HG03521 (cell line): ENCODE results near the gene ARV1.

Source experiments
- ATAC-seq: cut with Tn5 transposase; IDR thresholded peaks from one replicate; pipeline ENCODE4 v1.9.1; 2021; ENCODE audit warnings: mild to moderate bottlenecking, moderate library complexity; ENCODE audit not compliant: unreplicated experiment

The ARV1 gene

DNA sequence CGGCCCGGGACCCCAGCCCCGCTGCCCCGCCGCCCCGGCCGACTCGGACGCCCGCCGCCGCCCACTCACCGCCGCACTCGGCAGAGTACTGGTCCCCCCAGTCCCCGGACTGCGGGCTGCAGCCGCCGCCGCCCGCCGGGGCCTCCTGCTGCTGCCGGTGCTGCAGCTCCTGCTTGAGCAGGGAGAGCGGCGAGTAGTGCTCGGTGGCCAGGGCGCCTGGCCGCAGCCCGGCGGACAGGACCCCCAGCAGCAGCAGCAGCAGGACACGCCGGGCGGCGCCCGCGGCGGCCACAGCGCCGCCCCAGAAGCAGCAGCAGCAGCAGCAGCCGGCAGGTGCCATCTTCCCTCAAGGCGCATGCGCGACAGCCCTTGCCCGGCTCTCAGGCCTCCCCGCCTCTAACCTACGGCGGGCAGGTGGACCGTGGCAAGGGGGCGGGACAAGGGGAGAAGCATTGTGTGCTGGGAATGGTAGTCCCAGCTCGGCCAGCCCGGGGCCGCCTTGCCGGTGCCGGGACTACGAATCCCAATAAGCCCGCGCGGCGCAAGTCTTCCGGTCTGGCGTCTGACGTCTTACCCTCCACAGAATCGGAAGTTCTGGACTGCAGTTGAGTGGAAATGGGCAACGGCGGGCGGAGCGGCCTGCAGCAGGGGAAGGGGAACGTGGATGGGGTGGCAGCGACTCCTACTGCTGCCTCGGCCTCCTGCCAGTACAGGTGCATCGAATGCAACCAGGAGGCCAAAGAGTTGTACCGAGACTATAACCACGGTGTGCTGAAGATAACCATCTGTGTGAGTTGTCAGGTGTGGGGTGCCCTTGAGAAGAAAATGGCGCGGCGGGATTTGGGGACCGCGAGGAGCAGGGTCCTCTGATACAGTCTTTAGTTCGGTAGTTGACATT lies at the start of gene ARV1, which contains the start of gene TTC13:
Gene ARV1 (plus strand): TSS at position 604 of the 898 bp plus-strand sequence. CDS start 12 bp downstream, at position 616.
Gene TTC13 (minus strand): TSS at position 371 of the 898 bp plus-strand sequence. CDS start 31 bp downstream, at position 340.
- ATAC-seq: peak; percentile 95

DNA sequence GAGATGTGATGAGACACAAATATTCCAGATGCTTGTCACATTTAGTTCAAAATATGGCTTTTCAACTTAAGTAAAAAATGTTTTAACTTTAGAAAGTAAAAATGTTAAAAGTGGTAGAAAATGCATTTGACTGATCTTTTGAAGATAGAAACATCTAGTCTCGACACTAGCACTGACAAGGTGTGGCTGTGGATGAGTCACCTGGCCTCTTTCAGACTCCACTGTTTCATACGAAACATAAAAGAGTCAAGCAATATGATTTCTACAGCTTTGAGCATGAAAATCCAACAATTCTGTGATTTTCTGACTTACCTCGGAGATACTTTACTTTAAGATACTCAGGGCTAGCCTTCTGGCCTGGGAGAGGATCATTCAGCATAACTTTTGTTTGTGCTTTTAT lies 47.9 kb upstream of the ARV1 start:
- no peak for ATAC-seq

DNA sequence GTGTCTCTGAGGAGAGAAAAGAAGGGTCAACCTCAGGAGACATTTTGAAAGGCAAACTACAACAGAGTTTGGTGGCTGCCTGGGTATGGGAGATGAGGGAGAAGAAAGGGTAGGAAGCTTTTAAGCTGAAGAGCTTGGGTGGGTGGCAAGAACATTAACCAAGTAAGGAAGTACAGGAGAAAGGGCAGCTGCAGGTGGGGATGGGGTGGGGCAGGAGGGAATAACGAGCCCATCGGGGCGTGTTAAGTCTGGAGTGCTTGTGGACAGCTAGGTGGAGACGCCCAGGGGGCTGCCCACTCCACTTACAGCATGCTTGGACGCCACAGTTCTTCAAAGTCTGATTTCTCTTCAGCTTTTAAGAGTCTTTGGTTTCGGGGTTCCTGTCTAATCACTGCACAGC lies 43.0 kb upstream of the ARV1 start:
- no peak for ATAC-seq

DNA sequence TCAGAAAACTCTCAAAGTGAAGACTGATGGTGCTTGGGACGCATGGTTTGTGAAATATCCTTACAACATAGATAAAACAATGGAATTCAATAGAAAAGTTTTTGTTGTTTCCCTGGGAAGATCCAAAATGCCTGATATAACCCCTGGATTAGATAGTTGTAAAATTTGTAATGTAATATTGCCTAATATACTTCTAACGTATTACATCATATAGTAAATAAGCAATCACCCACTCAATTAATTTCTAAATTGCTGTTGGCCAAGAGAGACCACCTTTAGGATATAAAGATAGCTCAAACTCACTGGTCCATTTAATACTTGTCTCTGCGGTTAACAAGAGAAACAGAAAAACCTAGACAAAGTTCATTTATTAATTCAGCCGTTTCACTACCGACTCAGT lies 42.4 kb upstream of the ARV1 start:
- no peak for ATAC-seq

DNA sequence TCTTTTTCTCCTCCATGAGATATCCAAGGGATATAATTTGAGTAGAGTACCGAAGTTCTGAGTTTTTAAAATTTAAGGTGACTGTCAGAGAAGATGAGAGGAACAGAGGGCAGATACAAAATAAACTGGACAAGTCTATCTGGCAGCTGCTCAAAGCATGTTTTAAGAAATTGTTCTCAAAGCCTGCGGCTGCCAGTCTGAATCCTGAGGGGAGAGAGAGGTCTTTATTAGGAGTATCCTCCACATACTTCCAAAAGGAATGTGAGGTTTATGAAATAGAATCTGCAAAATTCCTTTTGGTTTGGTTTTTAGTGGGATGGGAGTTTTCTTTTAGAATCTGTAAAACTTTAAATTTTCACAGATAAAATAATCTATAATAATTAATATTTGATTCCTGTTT lies 41.5 kb upstream of the ARV1 start:
- ATAC-seq: no peak

DNA sequence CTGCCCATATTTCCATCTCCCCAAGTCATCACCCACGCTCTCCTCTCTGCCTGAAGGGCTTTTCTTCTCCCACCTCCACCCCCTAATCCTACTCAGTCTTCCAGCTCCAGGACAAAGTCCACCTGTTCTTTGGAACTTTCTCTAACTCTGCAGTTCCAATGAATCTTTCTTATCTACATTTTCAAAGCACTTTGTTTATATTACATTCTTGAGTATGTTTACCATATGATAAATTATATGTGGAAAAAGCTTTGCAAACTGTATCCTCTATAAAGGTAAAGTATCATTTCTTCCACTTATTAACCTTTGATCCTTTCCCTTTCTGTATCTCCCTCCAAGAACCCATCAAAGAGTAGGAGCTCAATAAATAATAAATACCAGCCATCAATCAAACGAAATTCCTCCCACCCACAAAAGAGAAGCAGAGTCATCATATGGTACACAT lies 39.9 kb upstream of the ARV1 start:
- ATAC-seq: no peak

DNA sequence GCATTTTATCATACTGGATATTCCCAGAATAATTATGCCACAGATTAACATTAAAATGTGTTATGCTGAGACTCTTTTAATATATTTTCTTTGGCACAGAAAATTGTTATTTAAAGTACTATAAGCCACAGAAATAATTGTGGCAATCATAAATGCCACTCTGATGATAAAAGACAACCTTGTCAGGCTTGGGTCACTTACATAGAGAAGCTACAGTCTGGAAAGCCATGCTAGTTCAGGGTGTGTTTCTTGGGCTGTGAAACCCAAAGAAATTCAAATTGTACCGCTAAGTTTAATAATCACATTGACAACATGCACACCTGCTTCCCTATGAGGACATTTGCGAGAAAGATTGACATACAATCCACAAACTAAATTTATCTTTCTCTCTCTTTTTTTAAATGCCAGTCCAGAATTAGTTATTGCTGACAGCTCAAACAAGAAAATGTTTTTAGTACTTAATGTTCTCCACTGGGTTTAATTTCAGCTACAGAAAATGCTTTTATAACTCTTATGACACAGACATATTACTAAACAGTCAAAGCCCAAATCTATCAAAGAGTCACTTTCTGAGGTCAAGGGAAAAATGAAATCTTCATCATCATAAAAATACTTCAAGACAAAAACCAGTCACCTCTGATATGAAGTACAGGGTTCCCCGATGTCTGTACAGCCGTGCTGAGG lies 38.9 kb upstream of the ARV1 start:
- no peak for ATAC-seq

DNA sequence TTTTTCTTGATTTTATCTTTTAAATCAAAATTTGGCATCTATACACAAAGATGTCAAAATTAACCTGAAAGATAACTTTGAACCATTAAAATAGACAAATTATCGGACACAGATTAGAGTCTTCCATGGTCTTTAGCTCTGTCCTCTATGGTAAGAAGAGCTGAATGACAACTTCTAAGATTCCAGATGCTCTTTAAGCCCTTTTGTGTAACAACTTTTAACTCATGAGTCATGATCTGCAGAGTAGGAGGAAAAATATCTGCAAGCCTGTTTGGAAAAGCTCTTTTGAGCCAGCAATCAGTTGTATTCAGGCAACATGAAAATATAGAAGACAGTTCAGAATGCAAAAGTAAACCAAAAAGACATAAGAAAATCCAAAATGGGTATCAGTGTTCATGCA lies 38.0 kb upstream of the ARV1 start:
- ATAC-seq: no peak

DNA sequence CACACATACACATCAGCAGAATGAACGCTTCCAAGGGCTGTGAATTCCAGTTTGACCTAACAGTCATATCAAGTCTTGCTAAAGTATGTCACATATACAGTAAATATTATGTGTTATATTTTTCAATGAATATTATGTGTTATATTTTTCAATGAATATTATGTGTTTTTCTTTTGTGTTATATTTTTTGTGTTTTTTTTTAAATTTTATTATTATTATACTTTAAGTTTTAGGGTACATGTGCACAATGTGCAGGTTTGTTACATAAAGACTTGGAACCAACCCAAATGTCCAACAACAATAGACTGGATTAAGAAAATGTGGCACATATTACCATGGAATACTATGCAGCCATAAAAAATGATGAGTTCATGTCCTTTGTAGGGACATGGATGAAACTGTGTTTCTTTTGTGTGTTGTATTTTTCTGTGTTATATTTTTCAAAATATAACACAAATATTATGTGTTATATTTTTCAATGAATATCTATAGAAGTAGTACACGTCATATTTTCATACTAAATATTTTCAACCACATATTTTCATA lies 35.8 kb upstream of the ARV1 start:
- ATAC-seq: no peak

DNA sequence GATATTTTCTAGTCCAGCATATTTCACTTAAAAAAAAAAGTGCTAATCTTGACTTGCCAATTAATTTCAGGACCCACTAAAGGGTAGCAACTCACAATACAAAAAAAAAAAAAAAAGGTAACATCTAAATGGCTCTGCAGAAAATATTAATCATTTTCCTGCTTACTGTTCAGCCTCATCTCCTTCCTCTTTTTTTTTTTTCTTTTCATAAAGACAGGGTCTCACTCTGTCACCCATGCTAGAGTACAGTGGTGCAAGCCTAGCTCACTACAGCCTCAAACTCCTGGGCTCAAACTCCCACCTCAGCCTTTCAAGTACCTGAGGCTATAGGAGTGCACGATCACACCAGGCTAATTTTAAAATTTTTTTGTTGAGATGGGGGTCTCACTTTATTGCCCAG lies 30.6 kb upstream of the ARV1 start:
- no peak for ATAC-seq

DNA sequence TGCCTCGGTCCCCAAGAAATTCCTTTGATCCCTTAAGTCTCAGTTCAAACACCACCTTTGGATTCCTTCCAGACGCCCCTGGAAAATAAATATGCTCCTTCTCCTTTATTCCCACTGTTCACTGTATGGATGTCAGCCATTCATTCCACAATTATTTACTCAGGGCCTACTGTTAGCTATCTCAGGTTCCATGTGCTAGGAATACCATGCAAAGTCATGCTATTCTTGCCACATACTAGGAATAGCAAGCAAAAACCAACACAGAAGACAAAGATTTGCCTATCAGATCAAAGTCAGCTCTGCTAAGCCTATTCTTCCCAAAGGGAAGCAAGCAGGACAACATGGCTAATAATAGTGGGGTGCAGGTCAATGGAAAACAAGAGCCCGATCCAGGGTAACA lies 30.0 kb upstream of the ARV1 start:
- ATAC-seq: no peak

DNA sequence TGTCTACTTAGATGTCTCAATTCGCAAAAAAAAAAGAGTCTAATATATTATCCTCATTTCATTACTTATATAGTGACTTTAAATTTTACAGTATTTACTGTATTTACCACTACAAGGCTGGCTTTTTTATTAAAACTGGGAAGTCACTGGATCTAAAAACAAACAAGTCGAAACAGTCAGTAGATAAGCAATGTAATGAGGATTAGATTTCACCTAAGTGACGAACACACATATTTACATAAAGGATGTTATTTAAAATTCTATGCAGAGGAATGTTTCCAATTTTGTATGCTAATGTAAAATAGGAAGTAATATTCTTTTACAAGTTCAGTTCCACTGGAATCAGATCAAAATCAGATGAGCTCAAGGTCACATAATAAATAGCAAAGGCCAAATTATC lies 28.5 kb upstream of the ARV1 start:
- ATAC-seq: no peak

DNA sequence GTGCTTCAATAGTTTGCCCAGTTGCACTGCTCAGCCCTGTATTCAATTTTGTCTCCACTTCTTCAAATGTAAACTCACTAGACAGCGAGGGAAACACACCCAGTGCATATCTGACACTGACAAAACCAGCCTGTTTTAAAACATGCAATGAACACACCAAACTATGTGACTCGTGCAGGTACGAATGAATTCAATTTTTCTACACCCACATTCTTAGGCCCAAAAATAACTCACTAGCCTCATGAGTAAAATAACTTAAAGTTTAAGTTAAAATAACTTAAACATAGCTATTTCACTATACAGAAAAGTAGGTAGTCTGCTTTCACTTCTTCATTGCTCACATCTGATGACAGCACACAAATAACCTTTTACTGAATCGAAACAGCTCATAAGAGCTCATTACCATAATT lies 21.3 kb upstream of the ARV1 start:
- ATAC-seq: peak; percentile 86

DNA sequence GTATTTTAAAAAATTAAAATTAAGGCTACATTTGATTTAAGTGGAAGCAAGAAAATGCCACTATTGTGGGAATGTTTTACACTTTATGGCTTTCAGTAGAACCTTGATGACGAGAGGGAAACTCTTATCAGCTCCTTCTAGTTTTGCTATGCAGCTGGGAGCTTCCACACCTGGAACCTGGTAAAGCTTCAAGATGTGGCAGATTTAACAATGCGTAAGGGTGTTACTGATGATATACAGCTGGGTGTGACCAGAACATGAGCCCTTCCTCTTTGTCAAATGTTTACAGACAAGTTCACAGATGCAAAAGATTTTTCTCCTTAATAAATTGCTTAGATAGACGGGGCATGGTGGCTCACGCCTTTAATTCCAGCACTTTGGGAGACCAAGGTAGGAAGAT lies 20.5 kb upstream of the ARV1 start:
- no peak for ATAC-seq

DNA sequence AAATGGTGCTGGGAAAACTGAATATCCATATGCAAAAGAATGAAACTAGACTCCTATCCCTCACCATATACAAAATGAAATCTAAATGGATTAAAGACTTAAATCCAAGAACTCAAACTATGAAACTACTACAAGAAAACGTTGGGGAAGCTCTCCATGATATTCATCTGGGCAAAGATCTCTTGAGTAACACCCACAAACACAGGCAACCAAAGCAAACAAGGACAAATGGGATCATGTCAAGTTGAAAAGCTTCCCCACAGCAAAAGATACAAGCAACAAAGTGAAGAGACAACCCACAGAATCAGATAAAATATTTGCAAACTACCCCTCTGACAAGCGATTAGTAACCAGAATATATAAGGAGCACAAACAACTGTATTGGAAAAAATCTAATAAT lies 14.0 kb upstream of the ARV1 start:
- no peak for ATAC-seq

DNA sequence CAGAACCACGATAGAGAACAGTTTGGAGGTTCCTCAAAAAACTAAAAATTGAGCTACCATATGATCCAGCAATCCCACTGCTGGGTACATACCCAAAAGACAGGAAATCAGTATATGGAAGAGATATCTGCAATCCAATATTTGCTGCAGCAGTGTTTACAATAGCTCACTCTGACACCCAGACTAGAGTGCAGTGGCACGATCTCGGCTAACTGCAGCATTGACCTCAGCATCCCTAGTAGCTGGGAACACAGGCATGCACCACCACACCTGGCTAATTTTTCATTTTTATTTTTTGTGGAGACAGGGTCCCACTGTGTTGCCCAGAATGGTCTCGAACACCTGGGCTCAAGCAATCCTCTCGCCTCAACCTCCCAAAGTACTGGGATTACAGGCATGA lies 13.4 kb upstream of the ARV1 start:
- no peak for ATAC-seq

DNA sequence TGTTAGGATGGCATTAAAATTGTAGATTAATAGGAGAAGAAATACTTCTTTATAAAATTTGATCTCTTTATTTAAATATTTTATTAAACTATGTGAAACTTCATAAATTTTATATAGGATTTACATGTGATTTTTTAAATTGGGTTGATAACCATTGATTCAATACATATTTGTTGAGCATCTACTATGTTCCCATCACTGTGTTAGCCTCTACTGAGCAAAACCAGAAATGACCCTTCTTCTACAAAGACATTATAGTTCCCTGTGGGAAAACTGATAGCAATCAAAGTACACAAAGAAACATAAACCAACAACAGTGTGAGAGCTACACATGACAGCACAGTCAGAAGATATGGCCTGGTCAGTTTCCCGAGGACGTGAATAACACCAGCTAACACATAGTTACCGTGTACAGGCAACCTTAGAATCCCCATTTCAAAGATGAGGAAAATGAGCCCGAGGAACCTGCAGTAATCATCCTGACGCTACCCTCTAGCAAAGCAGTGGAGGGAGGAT lies 12.5 kb upstream of the ARV1 start:
- ATAC-seq: no peak

DNA sequence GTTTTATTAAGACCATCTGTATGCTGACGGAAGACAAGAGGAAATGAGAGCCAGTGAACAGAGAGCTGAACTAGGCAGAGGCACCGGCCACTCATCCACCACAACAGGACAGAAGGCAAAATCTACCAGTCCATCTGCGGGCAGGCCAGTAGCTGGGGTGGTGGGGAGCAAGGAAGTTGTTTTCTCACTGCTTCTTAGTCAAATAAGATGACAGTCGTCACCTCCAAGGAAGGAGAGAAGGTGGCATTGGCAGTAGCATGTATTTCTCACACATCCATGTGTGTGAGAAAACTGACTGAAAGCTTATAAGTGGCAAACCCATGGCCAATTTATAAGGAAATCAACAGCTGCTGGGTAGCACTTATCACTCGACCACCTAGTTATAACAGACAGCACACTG lies 8.5 kb upstream of the ARV1 start:
- ATAC-seq: no peak

DNA sequence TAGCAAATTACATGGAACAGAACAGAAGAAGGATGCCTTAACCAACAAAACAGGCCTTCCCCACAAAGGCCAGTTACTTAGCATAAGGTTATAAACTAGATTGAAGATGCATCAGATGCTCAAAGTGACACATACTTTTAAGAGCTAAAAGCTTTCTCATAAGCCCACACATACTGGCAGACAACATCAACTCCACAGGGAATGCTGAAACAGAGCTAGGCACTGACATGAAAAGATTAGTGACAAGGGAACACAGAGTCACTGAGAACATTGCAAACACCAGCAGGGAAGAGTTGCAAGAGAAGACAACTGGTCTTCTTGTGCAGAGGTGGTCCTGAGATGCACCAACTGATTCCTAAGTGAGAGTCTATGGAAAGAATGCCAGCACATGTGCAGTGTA lies 7.1 kb upstream of the ARV1 start:
- ATAC-seq: no peak

DNA sequence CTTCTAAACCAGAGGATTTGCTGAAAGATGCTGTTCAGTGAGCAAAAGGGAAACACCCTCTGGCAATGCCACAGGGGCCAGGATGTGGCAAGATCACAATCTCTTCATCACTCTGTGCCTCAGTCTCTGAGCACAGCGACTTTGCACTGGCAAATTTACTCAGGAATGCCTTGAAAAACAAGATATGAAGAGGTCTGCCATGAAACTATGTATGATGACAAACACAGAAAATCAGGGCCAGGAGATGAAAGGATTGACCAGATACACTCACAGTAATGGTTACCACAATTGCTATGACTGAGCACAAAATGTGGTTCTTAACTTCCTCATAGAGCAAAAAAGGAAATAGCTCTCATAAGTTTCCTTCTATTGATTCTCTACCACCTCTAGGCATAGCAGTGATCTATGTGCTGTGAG lies 6.0 kb upstream of the ARV1 start:
- peak; percentile 70 for ATAC-seq

DNA sequence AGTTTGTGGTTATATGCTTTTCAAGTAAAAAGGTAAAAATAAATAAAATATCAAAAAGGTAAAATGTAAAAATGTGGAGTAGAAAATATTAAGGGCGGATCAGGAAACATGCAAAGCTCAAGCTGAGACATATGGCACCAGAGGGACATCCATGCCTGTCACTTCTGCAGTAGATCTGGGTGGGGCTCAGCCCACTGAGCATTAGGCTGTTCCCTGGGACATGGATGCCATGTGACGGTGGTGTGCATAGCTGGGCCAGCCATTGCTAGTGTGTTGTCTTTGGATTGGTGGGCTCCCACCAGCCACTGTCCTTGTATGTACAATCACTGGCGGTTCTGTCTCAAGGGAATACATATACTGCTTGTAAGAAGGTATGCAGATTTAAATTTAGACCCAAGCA lies 3.3 kb upstream of the ARV1 start:
- ATAC-seq: no peak

DNA sequence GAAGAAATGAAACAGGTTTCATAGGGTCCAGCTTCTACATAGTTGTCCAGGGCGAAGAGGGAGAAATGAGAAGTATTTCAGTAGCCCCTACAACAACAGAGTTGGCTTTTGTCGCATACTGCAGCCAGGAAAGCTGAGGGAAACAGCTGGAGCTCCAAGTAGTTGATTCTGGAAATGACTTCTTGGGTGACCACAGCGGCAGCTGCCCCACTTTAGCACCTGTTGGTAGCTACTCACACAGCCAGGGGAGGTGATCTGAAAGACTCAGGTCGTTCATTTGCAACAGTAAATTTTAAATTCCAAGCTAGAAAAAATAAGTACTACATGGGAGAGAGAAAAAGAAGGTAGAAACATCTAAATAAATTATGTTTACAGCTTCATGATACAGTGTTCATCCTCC lies 2.5 kb upstream of the ARV1 start:
- ATAC-seq: no peak
